Activated T-cell treated with anti-CD3 and anti-CD28 coated beads, Interleukin-2, amount 50 U/mL, for 72 hours (primary cell): Measurements from ENCODE around the gene DIS3L2. TPM values are rescaled to one million over a fixed set of nuclear protein-coding genes. Genes with fewer than 3 reads are reported as not detected.
"Not testable (repeated sequence)": the region's sequence is repeated elsewhere in the genome, so short reads cannot be mapped to it uniquely, and the experiment has no call there.

Experiments used
- ATAC-seq, 2 donors: fragments of 150-1000 bp; cut with Tn5 transposase; replicated peaks in 1 of 2; 2 replicates each; pipeline ENCODE4 v1.10.0; 2021; ENCODE audit warnings: moderate library complexity in 2 of 2, mild to moderate bottlenecking in 1 of 2
- DNase-seq, 2 donors: peaks; one replicate each; pipeline ENCODE4 v3.0.0; 2021 to 2022; ENCODE audit warnings: mixed read lengths in 1 of 2
- H3K27ac Mint-ChIP-seq: one replicate; pipeline ENCODE4 v1.8.0; 2022; ENCODE audit warnings: mild to moderate bottlenecking, moderate library complexity, mixed read lengths
- H3K27me3 Mint-ChIP-seq: one replicate; pipeline ENCODE4 v1.8.0; 2022; ENCODE audit warnings: low read depth, mixed read lengths
- H3K36me3 Mint-ChIP-seq, 2 donors: one replicate each; pipeline ENCODE4 v1.8.0; 2022; ENCODE audit warnings: mixed read lengths in 2 of 2, mild to moderate bottlenecking in 1 of 2; ENCODE audit not compliant: insufficient read depth in 2 of 2
- H3K4me1 Mint-ChIP-seq: one replicate; pipeline ENCODE4 v1.8.0; 2022; ENCODE audit warnings: low read depth, mixed read lengths
- H3K4me3 Mint-ChIP-seq, 2 donors: one replicate each; pipeline ENCODE4 v1.8.0; 2022; ENCODE audit warnings: mild to moderate bottlenecking in 2 of 2, mixed read lengths in 2 of 2, moderate library complexity in 2 of 2
- H3K9me3 Mint-ChIP-seq, 2 donors: one replicate each; pipeline ENCODE4 v1.8.0; 2022; ENCODE audit warnings: mixed read lengths in 2 of 2
- total RNA-seq, 2 donors: library from RNA; stranded (reverse); gene quantifications; one replicate each; pipeline ENCODE4 v1.2.3, GENCODE V29; 2022

Gene DIS3L2
- total RNA-seq, 2 donors from 2014 or later, result 28.8 to 38.3 TPM

GRCh38 chr2:232367591-232368233, 406.2 kb downstream of the DIS3L2 start:
- DNase-seq (no peak), ATAC-seq (no peak)
- Mint-ChIP-seq H3K9me3 (no peaks in the 10 kb centered on the region), H3K27ac (no peak overlapping the region), H3K4me1 (peaks cover 14% of the 10 kb centered on the region), H3K27me3 (no peaks in the 10 kb centered on the region), H3K4me3 (no peak overlapping the region), H3K36me3 (no peaks in the 10 kb centered on the region)

- Mint-ChIP-seq H3K4me1 (peaks cover 12% of the 10 kb centered on the region), H3K4me3 (no peak overlapping the region), H3K9me3 (no peaks in the 10 kb centered on the region), H3K36me3 (no peaks in the 10 kb centered on the region), H3K27ac (no peak overlapping the region), H3K27me3 (no peaks in the 10 kb centered on the region)
- DNase-seq, result no peak
- no peak for ATAC-seq
Measured at GRCh38 chr2:232368311-232368731, 406.8 kb downstream of the DIS3L2 start.

GRCh38 chr2:232369126-232369951, 407.8 kb downstream of the DIS3L2 start:
- Mint-ChIP-seq H3K36me3 (no peaks in the 10 kb centered on the region), H3K9me3 (no peaks in the 10 kb centered on the region), H3K27me3 (no peaks in the 10 kb centered on the region), H3K4me1 (peaks cover 1% of the 10 kb centered on the region), H3K4me3 (no peak overlapping the region), H3K27ac (no peak overlapping the region)
- ATAC-seq (no peak), DNase-seq (no peak)

- not testable (repeated sequence) for ATAC-seq, H3K9me3 Mint-ChIP-seq, DNase-seq, H3K4me1 Mint-ChIP-seq, H3K36me3 Mint-ChIP-seq, H3K4me3 Mint-ChIP-seq, H3K27ac Mint-ChIP-seq, H3K27me3 Mint-ChIP-seq
Measured at GRCh38 chr2:232370007-232370406, 408.5 kb downstream of the DIS3L2 start.

DNA sequence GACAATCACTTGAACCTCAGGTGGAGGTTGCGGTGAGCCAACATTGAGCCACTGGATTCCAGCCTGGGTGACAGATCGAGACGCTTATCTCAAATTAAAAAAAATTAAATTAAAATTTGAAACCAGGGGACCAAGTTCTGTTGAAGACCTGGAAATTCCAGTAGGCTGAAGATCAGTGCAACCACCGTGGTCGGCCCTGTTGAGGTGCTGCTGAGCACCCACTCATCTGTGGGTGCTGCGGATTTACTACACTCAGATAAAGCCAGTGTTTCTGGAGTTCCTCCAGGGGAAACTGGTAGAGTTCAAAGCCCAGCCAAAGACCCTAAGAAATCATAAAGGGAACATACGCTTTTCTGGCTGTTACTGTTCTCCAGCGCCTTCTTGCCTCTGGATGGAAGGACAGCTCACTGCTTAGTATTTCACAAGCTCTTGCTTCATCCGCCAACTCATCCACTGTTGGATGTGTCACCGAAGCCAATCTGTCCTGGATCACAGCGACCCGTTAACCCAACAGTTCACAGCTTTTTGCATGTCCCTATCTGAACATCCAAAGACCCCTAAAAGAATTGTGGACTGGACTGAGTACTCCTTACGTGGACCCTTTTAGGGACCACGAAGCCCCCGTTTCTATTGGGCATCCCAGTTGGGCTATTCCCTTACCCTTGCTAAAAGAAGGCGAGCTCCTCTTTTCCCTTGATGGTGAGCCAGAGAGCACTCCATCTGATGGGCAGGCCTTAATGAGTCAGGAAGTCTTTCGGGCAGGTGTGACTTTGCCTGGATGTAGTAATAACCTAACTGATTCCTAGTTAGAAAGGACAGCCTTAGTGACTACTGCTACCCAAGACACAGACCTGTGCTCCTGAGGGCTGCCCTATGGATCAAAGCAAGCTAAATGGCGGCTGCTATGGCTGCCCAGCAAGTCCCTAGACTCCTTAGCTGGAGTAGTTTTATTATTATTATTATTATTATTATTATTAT, 411.0 kb downstream of the DIS3L2 start:
- Mint-ChIP-seq H3K36me3 (no peaks in the 10 kb centered on the region), H3K4me1 (no peaks in the 10 kb centered on the region), H3K27ac (no peak overlapping the region), H3K27me3 (no peaks in the 10 kb centered on the region), H3K4me3 (no peak overlapping the region), H3K9me3 (no peaks in the 10 kb centered on the region)
- DNase-seq, result no peak
- no peak for ATAC-seq

DNA sequence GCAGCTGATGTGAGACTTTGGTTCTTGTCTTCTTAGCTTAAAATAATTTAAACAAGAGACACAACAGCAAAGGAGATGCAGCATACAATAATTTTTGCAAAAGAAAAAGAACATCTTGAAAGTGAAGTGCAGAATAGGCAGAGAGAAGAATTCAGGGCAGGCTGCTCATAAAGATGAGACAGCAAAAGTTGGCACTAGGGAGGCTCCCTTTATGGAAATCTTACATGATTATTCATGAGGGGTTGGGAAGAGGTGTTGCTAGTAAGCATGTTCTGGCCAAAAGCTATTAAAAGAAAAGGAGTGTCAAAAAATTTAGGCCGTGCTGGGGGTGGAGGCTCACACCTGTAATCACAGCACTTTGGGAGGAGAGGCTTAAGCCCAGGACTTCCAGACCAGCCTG, 412.8 kb downstream of the DIS3L2 start:
- no peak overlapping the region for H3K27ac Mint-ChIP-seq
- DNase-seq (no peak), ATAC-seq (no peak)
- no peaks in the 10 kb centered on the region for H3K36me3 Mint-ChIP-seq
- H3K27me3 Mint-ChIP-seq, result no peaks in the 10 kb centered on the region
- H3K4me3 Mint-ChIP-seq, result no peak overlapping the region
- no peaks in the 10 kb centered on the region for H3K4me1 Mint-ChIP-seq
- no peaks in the 10 kb centered on the region for H3K9me3 Mint-ChIP-seq

- ATAC-seq, result no peak
- Mint-ChIP-seq H3K36me3 (no peaks in the 10 kb centered on the region), H3K27me3 (no peaks in the 10 kb centered on the region), H3K9me3 (no peaks in the 10 kb centered on the region), H3K4me1 (no peaks in the 10 kb centered on the region), H3K4me3 (no peak overlapping the region), H3K27ac (no peak overlapping the region)
- DNase-seq, result no peak
Measured at GRCh38 chr2:232375164-232375563, 413.7 kb downstream of the DIS3L2 start.

DNA sequence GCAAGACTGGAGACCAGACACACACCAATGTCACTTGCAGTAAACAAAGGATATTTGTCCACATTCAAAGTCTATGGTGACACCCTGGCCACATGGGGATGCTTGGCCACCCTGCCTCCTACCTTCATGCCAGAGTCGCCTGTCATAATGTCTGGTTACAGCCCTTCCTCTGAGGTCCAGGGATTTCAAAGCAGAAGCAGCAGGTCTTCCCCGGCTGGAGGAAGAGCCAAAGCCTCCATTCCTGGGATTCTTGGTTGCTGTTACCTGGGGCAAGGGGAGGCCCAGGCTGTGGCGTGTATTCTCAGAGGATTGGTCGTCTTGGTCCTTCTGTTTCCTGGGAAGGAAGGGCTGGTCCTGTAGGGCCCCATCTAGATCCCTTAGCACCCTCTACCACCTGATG, 414.7 kb downstream of the DIS3L2 start:
- no peaks in the 10 kb centered on the region for H3K36me3 Mint-ChIP-seq
- no peak overlapping the region for H3K4me3 Mint-ChIP-seq
- no peaks in the 10 kb centered on the region for H3K4me1 Mint-ChIP-seq
- H3K27me3 Mint-ChIP-seq, result no peaks in the 10 kb centered on the region
- no peak for DNase-seq
- ATAC-seq, result no peak
- H3K9me3 Mint-ChIP-seq, result no peaks in the 10 kb centered on the region
- H3K27ac Mint-ChIP-seq, result no peak overlapping the region

DNA sequence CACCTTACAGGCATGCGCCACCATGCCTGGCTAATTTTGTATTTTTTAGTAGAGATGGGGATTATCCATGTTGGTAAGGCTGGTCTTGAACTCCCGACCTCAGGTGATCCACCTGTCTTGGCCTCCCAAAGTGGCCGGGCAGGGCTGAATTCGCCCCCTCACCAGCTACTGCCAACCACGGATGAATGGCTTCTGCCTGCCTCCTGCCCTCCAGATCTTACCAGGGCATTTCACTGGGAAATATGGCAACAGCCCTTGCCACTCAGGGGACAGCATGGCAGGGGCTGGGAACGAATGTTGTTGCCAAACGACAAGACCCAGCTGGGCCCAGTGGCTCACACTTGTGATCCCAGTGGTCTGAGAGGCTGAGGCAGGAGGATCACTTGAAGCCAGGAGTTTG, 415.2 kb downstream of the DIS3L2 start:
- Mint-ChIP-seq H3K27ac (no peak overlapping the region), H3K4me3 (no peak overlapping the region), H3K4me1 (no peaks in the 10 kb centered on the region), H3K27me3 (no peaks in the 10 kb centered on the region), H3K36me3 (no peaks in the 10 kb centered on the region), H3K9me3 (no peaks in the 10 kb centered on the region)
- no peak for ATAC-seq
- no peak for DNase-seq

- ATAC-seq, result no peak
Measured at GRCh38 chr2:232377319-232377718, 415.8 kb downstream of the DIS3L2 start.

GRCh38 chr2:232377841-232378734, 416.6 kb downstream of the DIS3L2 start:
- H3K4me3 Mint-ChIP-seq, result no peak overlapping the region
- no peak overlapping the region for H3K27ac Mint-ChIP-seq
- H3K9me3 Mint-ChIP-seq, result no peaks in the 10 kb centered on the region
- no peaks in the 10 kb centered on the region for H3K27me3 Mint-ChIP-seq
- no peak for DNase-seq
- ATAC-seq, result no peak
- H3K4me1 Mint-ChIP-seq, result no peaks in the 10 kb centered on the region
- H3K36me3 Mint-ChIP-seq, result no peaks in the 10 kb centered on the region

More at GRCh38 chr2:232377319-232377718, 415.8 kb downstream of the DIS3L2 start:
- no peak overlapping the region for H3K27ac Mint-ChIP-seq
- no peaks in the 10 kb centered on the region for H3K4me1 Mint-ChIP-seq
- H3K4me3 Mint-ChIP-seq, result no peak overlapping the region
- no peaks in the 10 kb centered on the region for H3K27me3 Mint-ChIP-seq
- H3K9me3 Mint-ChIP-seq, result no peaks in the 10 kb centered on the region
- H3K36me3 Mint-ChIP-seq, result no peaks in the 10 kb centered on the region
- no peak for DNase-seq

GRCh38 chr2:232378735-232379151, 417.2 kb downstream of the DIS3L2 start, which contains the start of gene ALPP:
ALPP (plus strand) TSS chr2:232378751; CDS start chr2:232378803, 52 bp downstream.
- H3K27ac Mint-ChIP-seq, H3K9me3 Mint-ChIP-seq, ATAC-seq, H3K36me3 Mint-ChIP-seq, DNase-seq, H3K27me3 Mint-ChIP-seq, H3K4me1 Mint-ChIP-seq, H3K4me3 Mint-ChIP-seq: not testable (repeated sequence)
